Measurements from ENCODE around the gene AMPH. TPM values are rescaled to one million over a fixed set of nuclear protein-coding genes. Genes with fewer than 3 reads are reported as not detected.

Gene AMPH
- total and polyA plus RNA-seq, 2 experiments from 2014 or later = 0.48 to 1.4 TPM

GRCh38 chr7:38385682-38386081 is 245.5 kb downstream of the AMPH start:
- Histone ChIP-seq H3K4me1 (ENCODE audit: low read depth) (no peaks in the 10 kb centered on the region), H3K27me3 (no peaks in the 10 kb centered on the region)

GRCh38 chr7:38383281-38383680 is 247.9 kb downstream of the AMPH start:
- no peak overlapping the region for H3K27ac ChIP-seq
- no peaks in the 10 kb centered on the region for H3K36me3 ChIP-seq
- H3K9me3 ChIP-seq (ENCODE audit: low read depth) = no peaks in the 10 kb centered on the region
- no peak overlapping the region for H3K4me3 ChIP-seq
- DNase-seq (ENCODE audit: low read depth in 1 of 2, low spot score in 1 of 2) = no peak
- H3K27me3 ChIP-seq = no peaks in the 10 kb centered on the region
- TF ChIP-seq CTCF (IDR thresholded peaks at IDR 0.05; ENCODE audit: low read depth, low read length) = no peak
- H3K4me1 ChIP-seq (ENCODE audit: low read depth) = no peaks in the 10 kb centered on the region

More at GRCh38 chr7:38385682-38386081, 245.5 kb downstream of the AMPH start:
- Histone ChIP-seq H3K36me3 (no peaks in the 10 kb centered on the region), H3K9me3 (ENCODE audit: low read depth) (no peaks in the 10 kb centered on the region), H3K27ac (no peak overlapping the region), H3K4me3 (no peak overlapping the region)
- DNase-seq (ENCODE audit: low read depth in 1 of 2, low spot score in 1 of 2) = no peak
- no peak for TF ChIP-seq CTCF (IDR thresholded peaks at IDR 0.05; ENCODE audit: low read depth, low read length)

- DNase-seq (ENCODE audit: low read depth in 1 of 2, low spot score in 1 of 2) = peak in 1 of 2 donors; percentile 66
- no peak overlapping the region for H3K4me3 ChIP-seq
- TF ChIP-seq CTCF (IDR thresholded peaks at IDR 0.05; ENCODE audit: low read depth, low read length) = no peak
These were observed 248.5 kb downstream of the AMPH start for GRCh38 chr7:38382684-38383083.

GRCh38 chr7:38375453-38375852 is 255.7 kb downstream of the AMPH start:
- TF ChIP-seq CTCF (IDR thresholded peaks at IDR 0.05; ENCODE audit: low read depth, low read length) = no peak
- H3K27me3 ChIP-seq = no peaks in the 10 kb centered on the region
- no peaks in the 10 kb centered on the region for H3K9me3 ChIP-seq (ENCODE audit: low read depth)
- no peak overlapping the region for H3K27ac ChIP-seq
- no peaks in the 10 kb centered on the region for H3K4me1 ChIP-seq (ENCODE audit: low read depth)
- no peak for DNase-seq (ENCODE audit: low read depth in 1 of 2, low spot score in 1 of 2)
- H3K36me3 ChIP-seq = no peaks in the 10 kb centered on the region
- no peak overlapping the region for H3K4me3 ChIP-seq

More at GRCh38 chr7:38382684-38383083, 248.5 kb downstream of the AMPH start:
- Histone ChIP-seq H3K36me3 (no peaks in the 10 kb centered on the region), H3K27ac (no peak overlapping the region), H3K9me3 (ENCODE audit: low read depth) (no peaks in the 10 kb centered on the region), H3K27me3 (no peaks in the 10 kb centered on the region), H3K4me1 (ENCODE audit: low read depth) (no peaks in the 10 kb centered on the region)

- Histone ChIP-seq H3K27ac (no peak overlapping the region), H3K4me1 (ENCODE audit: low read depth) (no peaks in the 10 kb centered on the region), H3K4me3 (no peak overlapping the region), H3K9me3 (ENCODE audit: low read depth) (no peaks in the 10 kb centered on the region), H3K36me3 (no peaks in the 10 kb centered on the region), H3K27me3 (no peaks in the 10 kb centered on the region)
- peak; percentile 68 for TF ChIP-seq CTCF (IDR thresholded peaks at IDR 0.05; ENCODE audit: low read depth, low read length)
- peak; percentile 58 to 64 for DNase-seq (ENCODE audit: low read depth in 1 of 2, low spot score in 1 of 2)
These were observed 256.7 kb downstream of the AMPH start for GRCh38 chr7:38374507-38374906.

GRCh38 chr7:38373155-38373554 is 258.0 kb downstream of the AMPH start:
- no peak for TF ChIP-seq CTCF (IDR thresholded peaks at IDR 0.05; ENCODE audit: low read depth, low read length)
- Histone ChIP-seq H3K36me3 (no peaks in the 10 kb centered on the region), H3K9me3 (ENCODE audit: low read depth) (no peaks in the 10 kb centered on the region), H3K4me1 (ENCODE audit: low read depth) (no peaks in the 10 kb centered on the region), H3K27me3 (no peaks in the 10 kb centered on the region), H3K27ac (no peak overlapping the region), H3K4me3 (no peak overlapping the region)
- no peak for DNase-seq (ENCODE audit: low read depth in 1 of 2, low spot score in 1 of 2)
